ENCODE data around the gene CLEC20A.

- no peak for TF ChIP-seq CTCF (IDR thresholded peaks at IDR 0.05; ENCODE audit: low read length)
- TF ChIP-seq EZH2 (optimal IDR thresholded peaks at IDR 0.05; ENCODE audit: low read depth, low read length) = no peak
These were observed 5.0 kb downstream of the CLEC20A start for GRCh38 chr1:178491721-178492120.

All from MM.1S (cell line).